HG02840 (cell line): ENCODE data around the gene VPS9D1.

ENCODE experiments used
- ATAC-seq: cut with Tn5 transposase; IDR thresholded peaks from one replicate; pipeline ENCODE4 v1.9.1; 2021; ENCODE audit warnings: mild to moderate bottlenecking, moderate library complexity, moderate number of reproducible peaks; ENCODE audit not compliant: unreplicated experiment, low FRiP score

The VPS9D1 gene

GRCh38 chr16:89733322-89733721 is 12.6 kb upstream of the VPS9D1 start:
- no peak for ATAC-seq

GRCh38 chr16:89732918-89733242 is 12.2 kb upstream of the VPS9D1 start:
- no peak for ATAC-seq

- ATAC-seq: no peak
Measured at GRCh38 chr16:89732142-89732917, 11.6 kb upstream of the VPS9D1 start.

GRCh38 chr16:89730610-89731234 is 10.0 kb upstream of the VPS9D1 start:
- no peak for ATAC-seq

- no peak for ATAC-seq
Measured at GRCh38 chr16:89729863-89730593, 9.3 kb upstream of the VPS9D1 start.

- ATAC-seq: no peak
Measured at GRCh38 chr16:89729293-89729692, 8.6 kb upstream of the VPS9D1 start.

GRCh38 chr16:89727406-89728120 is 6.9 kb upstream of the VPS9D1 start:
- no peak for ATAC-seq

GRCh38 chr16:89723279-89724250 is 2.9 kb upstream of the VPS9D1 start:
- ATAC-seq: no peak

GRCh38 chr16:89722392-89723278 is 1.9 kb upstream of the VPS9D1 start:
- peak; percentile 8 for ATAC-seq

- ATAC-seq: peak; percentile 33
Measured at GRCh38 chr16:89721546-89722391, 1.1 kb upstream of the VPS9D1 start.

GRCh38 chr16:89720551-89720812 is 216 bp downstream of the VPS9D1 start:
- ATAC-seq: peak; percentile 23

GRCh38 chr16:89717688-89718505 is 2.8 kb downstream of the VPS9D1 start:
- ATAC-seq: no peak

- no peak for ATAC-seq
Measured at GRCh38 chr16:89716916-89717687, 3.6 kb downstream of the VPS9D1 start.

GRCh38 chr16:89716493-89716892 is 4.2 kb downstream of the VPS9D1 start:
- ATAC-seq: no peak

- ATAC-seq: no peak
Measured at GRCh38 chr16:89712274-89712781, 8.4 kb downstream of the VPS9D1 start.

- ATAC-seq: no peak
Measured at GRCh38 chr16:89711601-89712273, 9.0 kb downstream of the VPS9D1 start.
